GM18870 (cell line): Measurements from ENCODE around the gene CTNND1.
"Not testable (repeated sequence)": the region's sequence is repeated elsewhere in the genome, so short reads cannot be mapped to it uniquely, and the experiment has no call there.

ENCODE experiments used
- ATAC-seq: cut with Tn5 transposase; IDR thresholded peaks from one replicate; pipeline ENCODE4 v1.9.1; 2021; ENCODE audit warnings: moderate library complexity; ENCODE audit not compliant: unreplicated experiment

CTNND1 gene

GRCh38 chr11:57761301-57762234, at the start of gene CTNND1:
Gene CTNND1 (plus strand): TSS chr11:57761802. CDS start chr11:57791479, 29,677 bp downstream.
- peak; percentile 83 for ATAC-seq

GRCh38 chr11:57712256-57713150, 49.1 kb upstream of the CTNND1 start, which contains the start of gene TMX2:
Gene TMX2 (plus strand): TSS chr11:57712593. CDS start chr11:57712619, 26 bp downstream.
- peak; percentile 99 for ATAC-seq

- ATAC-seq, result no peak
Measured at GRCh38 chr11:57713835-57714234, 47.8 kb upstream of the CTNND1 start.

DNA sequence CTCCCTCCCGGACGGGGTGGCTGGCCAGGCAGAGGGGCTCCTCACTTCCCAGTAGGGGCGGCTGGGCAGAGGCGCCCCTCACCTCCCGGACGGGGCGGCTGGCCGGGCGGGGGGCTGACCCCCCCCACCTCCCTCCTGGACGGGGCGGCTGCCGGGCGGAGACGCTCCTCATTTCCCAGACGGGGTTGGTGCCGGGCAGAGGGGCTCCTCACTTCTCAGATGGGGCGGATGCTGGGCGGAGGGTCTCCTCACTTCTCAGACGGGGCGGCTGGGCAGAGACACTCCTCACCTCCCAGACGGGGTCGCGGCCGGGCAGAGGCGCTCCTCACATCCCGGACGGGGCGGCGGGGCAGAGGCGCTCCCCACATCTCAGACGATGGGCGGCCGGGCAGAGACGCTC, 44.9 kb upstream of the CTNND1 start:
- not testable (repeated sequence) for ATAC-seq

- ATAC-seq, result no peak
Measured at GRCh38 chr11:57727185-57727584, 34.4 kb upstream of the CTNND1 start.

DNA sequence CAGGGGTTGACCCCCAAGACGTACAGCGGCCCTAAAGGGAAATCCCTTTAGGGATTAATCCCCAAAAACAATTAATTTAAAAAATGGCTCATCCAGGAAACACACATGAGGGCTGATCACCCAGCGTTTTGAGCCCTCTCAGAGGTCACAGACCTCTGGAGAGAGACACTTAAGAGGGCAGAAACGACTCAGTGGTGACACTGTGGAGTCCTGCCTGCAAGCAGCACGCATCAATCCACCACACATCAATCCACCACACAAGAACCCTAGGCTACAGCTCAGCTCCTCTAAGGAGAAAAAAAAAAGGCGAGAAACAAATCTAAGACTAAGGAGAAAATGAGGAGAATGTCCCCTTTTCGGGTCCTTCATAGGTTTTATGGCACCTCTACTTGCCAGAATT, 32.8 kb upstream of the CTNND1 start:
- ATAC-seq, result no peak

- ATAC-seq, result no peak
Measured at GRCh38 chr11:57729479-57729878, 32.1 kb upstream of the CTNND1 start.

DNA sequence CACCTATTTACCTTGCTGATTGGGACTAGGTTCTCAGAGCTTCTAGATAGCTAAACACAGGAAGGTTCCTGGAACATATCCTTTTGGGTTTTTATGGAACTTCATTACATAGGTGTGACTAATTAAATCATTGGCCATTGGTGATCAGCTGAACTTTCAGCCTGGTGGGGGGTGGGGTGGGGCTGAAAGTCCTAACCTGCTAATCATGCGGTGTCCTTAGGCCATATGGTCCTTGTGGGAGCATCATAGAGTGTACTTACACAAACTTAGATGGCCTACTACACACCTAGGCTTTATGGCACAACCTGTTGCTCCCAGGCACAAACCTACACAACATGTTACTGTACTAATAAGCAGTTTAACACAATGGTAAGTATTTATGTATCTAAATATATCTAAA, 28.9 kb upstream of the CTNND1 start:
- no peak for ATAC-seq

- ATAC-seq, result no peak
Measured at GRCh38 chr11:57735619-57736298, 25.8 kb upstream of the CTNND1 start.

GRCh38 chr11:57741132-57742086, 20.2 kb upstream of the CTNND1 start, which contains the start of gene SELENOH:
Gene SELENOH (plus strand): TSS chr11:57741491. CDS start chr11:57741596, 105 bp downstream.
- peak; percentile 92 for ATAC-seq

DNA sequence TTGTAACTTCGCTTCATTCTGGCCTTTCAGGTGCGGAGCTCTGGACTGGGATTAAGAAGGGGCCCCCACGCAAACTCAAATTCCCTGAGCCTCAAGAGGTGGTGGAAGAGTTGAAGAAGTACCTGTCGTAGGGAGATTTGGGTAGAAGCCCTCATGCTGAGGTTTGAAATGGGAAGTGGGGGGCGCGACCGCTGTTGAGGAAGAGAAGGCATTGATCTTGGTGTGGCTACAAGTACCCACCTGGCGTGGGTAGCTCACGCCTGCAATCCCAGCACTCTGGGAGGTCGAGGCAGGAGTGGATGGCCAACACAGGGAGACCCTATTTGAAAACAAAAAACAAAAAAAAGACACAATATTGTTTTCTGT, 19.5 kb upstream of the CTNND1 start:
- no peak for ATAC-seq

DNA sequence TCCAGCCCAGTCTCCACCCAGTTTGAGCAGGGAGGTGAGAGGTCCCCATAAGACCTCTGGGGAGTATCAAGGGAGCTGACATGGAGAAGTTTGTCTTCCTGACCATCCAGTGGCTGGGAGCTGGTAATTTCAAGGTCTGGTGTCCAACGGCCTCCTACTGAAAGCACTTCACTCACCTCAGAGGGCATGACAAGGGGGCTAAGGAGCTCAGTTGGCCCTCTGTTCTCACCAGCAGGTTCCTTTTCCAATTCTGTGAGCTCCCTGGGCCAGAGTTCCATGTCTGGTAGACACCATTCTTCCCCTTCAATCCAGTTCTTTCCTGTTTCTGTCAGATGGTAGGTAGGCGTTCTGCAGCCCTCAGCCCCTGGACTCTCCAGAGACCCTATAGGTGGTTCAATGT, 17.2 kb upstream of the CTNND1 start:
- ATAC-seq, result no peak

DNA sequence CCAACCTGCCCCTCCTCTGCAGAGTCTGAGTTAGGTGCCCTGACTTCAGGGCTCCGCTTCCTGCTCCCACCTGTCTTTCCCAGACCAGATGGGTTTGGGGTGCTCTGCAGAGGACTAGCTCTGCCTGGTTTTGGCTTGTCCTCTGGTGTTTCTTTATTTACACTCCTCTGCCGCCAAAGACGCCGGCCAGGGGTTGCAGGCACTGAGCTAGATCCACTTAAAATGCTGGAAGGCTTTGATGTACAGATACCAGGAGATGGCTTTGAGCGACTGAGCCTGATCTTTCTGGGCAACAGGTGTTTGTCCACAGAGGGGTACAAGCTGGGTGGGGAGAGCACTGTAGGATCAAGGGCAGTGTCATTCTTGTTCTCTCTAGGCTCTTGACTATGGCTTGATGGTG, 16.4 kb upstream of the CTNND1 start:
- ATAC-seq, result no peak

DNA sequence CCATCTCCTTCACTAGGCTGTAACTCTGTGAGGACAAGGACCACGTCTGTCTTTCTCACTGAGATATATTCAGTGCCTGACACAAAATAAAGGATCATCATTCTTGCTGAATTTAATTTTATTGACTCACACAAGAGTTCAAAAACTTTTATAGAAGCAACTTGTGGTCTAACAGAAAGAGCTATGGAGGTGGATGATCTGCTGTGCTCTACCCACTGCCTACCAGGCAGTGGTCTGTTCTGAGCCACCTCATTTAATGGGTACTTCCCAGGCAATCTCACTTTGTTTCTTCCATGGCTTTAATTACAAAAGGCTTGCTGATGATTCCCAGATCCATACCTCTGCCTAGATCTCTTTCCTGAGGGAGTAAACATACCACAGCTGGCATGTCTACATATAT, 14.7 kb upstream of the CTNND1 start:
- ATAC-seq, result no peak

- ATAC-seq, result no peak
Measured at GRCh38 chr11:57751176-57751575, 10.4 kb upstream of the CTNND1 start.

GRCh38 chr11:57751676-57752253, 9.8 kb upstream of the CTNND1 start, which contains the start of gene BTBD18:
Gene BTBD18 (minus strand): TSS chr11:57751819. CDS start chr11:57751188, 631 bp downstream.
- no peak for ATAC-seq

GRCh38 chr11:57752954-57753353, 8.6 kb upstream of the CTNND1 start:
- no peak for ATAC-seq

- ATAC-seq, result no peak
Measured at GRCh38 chr11:57758174-57758573, 3.4 kb upstream of the CTNND1 start.

DNA sequence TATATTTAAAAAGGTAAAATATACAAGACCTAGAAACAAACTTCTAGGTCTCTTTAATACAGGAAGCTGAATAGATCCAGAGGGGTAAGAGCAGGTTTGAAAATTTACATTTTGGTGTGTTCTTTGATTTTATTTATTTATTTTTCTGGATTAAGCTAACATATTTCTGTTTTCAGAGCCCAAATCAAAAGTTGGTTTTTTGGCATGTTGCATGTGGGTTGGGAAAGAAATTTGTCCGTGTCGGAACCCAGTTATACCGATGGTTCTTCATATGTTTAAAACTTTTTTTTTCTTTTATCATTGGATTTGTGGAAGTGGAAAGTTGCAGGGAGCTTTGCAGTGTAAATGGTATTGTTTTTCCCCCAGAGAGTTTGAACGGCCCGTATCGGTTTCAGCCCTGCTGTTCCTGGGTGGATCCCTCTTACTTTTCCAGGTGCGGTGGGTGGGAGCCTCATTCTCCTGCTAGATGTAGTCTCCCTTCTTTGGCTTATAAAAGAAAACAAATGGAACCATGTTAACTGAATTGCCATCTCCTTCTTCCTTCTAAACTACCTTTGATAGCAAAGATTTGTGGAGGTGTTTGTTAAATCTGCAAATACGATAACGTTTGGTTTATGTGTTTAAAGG, 746 bp downstream of the CTNND1 start:
- ATAC-seq, result no peak
